Rectal smooth muscle tissue (tissue), 1 donor: ENCODE results near the gene UHRF2.

Source experiments
- H3K27ac ChIP-seq: one replicate; pipeline ENCODE4 v1.7.0; 2013; ENCODE audit warnings: low read depth, low read length, inconsistent platforms
- H3K27me3 ChIP-seq: one replicate; pipeline ENCODE4 v1.7.0; 2013; ENCODE audit warnings: low read length; ENCODE audit not compliant: control insufficient read depth, insufficient read depth
- H3K36me3 ChIP-seq: one replicate; pipeline ENCODE4 v1.7.0; 2013; ENCODE audit warnings: low read length; ENCODE audit not compliant: control insufficient read depth, insufficient read depth
- H3K4me1 ChIP-seq: one replicate; pipeline ENCODE4 v1.7.0; 2013; ENCODE audit warnings: low read length; ENCODE audit not compliant: control insufficient read depth, insufficient read depth
- H3K4me3 ChIP-seq: one replicate; pipeline ENCODE4 v1.7.0; 2013; ENCODE audit warnings: low read length
- H3K9ac ChIP-seq: one replicate; pipeline ENCODE4 v1.7.0; 2013; ENCODE audit warnings: low read length

UHRF2 gene

DNA sequence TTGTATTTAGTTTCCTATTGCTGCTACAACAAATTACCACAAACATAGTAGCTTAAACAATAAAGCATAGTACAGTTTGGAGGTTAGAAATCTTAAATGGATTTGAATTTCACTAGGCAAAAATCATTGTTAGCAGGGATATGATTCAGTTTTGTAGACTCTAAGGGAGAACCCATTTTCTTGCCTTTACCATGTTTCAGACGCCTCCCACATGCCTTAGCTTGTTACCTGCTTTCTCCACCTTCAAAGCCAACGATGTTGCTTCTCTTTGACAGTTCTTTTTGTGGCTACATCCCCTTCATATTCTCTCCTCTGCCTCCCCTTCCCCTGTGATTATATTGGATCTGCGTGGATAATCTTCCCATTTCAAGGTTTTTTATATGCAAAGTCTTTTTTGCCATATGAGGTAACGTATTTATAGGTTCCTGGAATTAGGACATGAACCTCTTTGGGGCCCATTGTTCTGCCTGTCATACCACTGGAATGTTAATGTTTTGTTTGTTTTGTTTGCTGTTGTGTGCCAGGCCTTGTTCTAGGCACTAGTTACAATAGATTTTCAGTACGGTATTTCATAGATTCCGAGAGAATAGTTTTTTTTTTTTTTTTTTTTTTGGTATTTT lies 54.1 kb downstream of the UHRF2 start:
- Histone ChIP-seq H3K9ac (no peak overlapping the region), H3K4me1 (no peaks in the 10 kb centered on the region)

DNA sequence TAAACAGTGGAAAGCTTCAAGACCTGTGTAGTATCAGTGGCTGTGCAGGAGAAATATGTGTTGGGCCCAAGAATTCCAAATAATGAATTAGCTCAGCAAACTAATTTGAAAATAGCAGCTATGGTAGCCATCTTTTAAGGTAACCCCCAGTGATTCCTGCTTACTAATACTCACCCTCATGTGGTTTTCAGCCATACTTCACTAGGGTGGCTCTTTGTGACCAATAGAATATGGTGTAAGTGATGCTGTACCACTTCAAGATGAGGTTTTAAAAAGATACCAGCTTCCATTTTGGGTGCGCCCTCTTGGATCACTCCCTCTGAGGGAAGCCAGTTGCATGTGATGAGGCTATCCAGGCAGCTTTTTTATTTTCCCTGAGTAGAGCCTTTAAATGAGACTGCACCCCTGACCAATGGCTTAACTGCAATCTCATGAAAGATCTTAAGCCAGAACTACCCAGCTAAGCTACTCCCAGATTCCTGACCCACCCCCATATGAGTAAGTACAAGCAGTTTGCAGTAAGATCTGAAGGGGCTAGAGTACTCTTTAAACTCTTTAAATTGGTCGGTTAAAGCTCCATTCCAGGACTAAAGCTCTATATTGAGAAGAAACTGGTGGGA lies 58.3 kb downstream of the UHRF2 start:
- no peak overlapping the region for H3K27ac ChIP-seq
- H3K27me3 ChIP-seq, result no peaks in the 10 kb centered on the region
- H3K36me3 ChIP-seq, result no peaks in the 10 kb centered on the region
- H3K4me1 ChIP-seq, result no peaks in the 10 kb centered on the region
- H3K9ac ChIP-seq, result no peak overlapping the region
- no peak overlapping the region for H3K4me3 ChIP-seq

More for the DNA sequence above, 54.1 kb downstream of the UHRF2 start:
- Histone ChIP-seq H3K36me3 (no peaks in the 10 kb centered on the region), H3K4me3 (no peak overlapping the region), H3K27me3 (no peaks in the 10 kb centered on the region), H3K27ac (no peak overlapping the region)

DNA sequence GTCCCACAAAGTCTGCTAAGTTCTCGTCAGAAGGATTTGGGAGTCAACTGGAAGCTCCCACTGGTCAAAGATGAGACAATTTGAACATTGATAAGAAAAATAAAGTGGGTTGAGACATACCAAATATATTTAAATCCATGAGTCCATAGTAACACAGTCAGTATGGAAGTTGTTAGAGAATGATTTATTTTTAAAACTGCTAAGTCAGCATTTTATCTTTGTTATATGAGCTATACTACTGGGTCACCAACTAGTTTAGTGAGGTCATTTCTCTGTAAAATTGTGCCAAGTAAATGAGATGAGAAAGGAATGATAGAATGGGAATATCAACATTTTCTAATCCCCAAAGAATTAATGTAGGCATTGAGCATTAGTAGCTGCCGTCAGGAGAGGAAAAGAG lies 60.2 kb downstream of the UHRF2 start:
- Histone ChIP-seq H3K27ac (no peak overlapping the region), H3K36me3 (no peaks in the 10 kb centered on the region), H3K4me3 (no peak overlapping the region), H3K9ac (no peak overlapping the region), H3K27me3 (no peaks in the 10 kb centered on the region), H3K4me1 (no peaks in the 10 kb centered on the region)

DNA sequence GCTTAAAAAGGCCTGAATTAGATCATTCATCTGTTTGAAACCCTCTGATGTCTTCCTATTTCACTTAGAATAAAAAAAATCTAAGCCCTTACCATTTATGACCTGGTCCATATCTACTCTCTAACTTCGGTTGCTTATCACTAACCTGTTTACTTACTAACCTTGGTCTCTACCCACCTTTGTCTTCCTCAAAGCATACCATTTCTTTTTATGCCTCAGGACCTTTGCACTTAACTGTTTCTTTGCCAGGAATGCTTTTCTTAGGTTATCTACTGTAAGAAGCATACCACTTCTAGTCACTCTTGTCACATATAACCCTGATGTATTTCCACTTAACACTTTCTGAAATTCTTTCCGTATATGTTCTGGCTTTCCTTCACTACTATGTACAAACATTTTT lies 67.0 kb downstream of the UHRF2 start:
- H3K36me3 ChIP-seq, result peaks cover 7% of the 10 kb centered on the region
- no peak overlapping the region for H3K27ac ChIP-seq
- no peaks in the 10 kb centered on the region for H3K27me3 ChIP-seq
- H3K4me1 ChIP-seq, result no peaks in the 10 kb centered on the region
- no peak overlapping the region for H3K4me3 ChIP-seq
- H3K9ac ChIP-seq, result no peak overlapping the region

DNA sequence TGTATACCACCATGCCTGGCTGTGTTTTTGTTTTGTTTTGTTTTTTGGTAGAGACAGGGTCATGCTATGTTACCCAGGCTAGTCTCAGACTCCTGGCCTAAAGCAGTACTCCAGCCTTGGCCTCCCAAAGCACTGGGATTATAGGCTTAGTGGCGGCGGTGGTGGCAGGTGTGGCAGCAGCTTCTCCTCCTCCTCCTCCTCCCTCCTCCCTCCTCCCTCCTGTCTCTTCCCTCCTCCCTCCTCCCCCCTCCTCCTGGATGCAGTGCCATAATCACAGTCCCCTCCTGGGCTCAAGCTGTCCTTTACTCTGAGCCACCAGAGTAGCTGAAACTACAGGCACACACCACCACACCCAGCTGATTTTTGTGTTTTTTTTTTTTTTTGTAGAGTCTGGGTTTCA lies 71.2 kb downstream of the UHRF2 start:
- no peak overlapping the region for H3K4me3 ChIP-seq
- no peaks in the 10 kb centered on the region for H3K4me1 ChIP-seq
- H3K27me3 ChIP-seq, result no peaks in the 10 kb centered on the region
- H3K9ac ChIP-seq, result no peak overlapping the region
- peaks cover 3% of the 10 kb centered on the region for H3K36me3 ChIP-seq
- no peak overlapping the region for H3K27ac ChIP-seq

DNA sequence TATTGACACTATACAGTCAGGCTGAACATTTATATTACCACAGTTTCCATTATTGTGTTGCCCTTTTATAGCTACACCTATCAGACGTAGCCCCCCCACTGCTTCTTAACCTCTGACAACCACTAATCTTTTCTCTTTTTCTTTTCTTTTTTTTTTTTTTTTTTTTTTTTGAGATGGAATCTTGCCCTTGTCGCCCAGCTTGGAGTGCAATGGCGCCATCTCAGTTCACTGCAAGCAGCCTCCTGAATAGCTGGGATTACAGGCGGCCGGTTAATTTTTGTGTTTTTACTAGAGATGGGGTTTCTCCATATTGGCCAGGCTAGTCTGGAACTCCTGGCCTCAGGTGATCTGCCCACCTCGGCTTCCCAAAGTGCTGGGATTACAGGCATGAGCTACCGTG lies 75.4 kb downstream of the UHRF2 start:
- H3K4me1 ChIP-seq, result no peaks in the 10 kb centered on the region
- H3K4me3 ChIP-seq, result no peak overlapping the region
- H3K36me3 ChIP-seq, result no peaks in the 10 kb centered on the region
- no peak overlapping the region for H3K27ac ChIP-seq
- H3K9ac ChIP-seq, result no peak overlapping the region
- H3K27me3 ChIP-seq, result no peaks in the 10 kb centered on the region

DNA sequence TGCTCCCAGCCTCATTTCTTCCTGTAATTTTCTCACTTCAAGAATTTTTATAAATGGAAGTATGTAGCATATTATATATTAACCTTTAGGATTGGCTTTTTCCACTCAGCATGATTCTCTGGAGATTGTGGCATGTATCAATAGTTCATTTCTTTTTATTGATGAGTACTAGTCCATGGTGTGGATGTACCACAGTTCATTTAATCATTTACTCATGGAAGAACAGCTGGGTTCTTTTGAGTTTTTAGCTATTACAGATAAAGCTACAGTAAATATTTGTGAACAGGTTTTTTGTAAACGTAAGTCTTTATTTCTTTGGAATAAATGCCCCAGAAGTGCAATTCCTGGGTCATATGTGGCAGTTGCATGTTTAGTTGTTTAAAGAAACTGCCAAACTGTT lies 76.1 kb downstream of the UHRF2 start:
- no peak overlapping the region for H3K9ac ChIP-seq
- no peaks in the 10 kb centered on the region for H3K36me3 ChIP-seq
- H3K27me3 ChIP-seq, result no peaks in the 10 kb centered on the region
- no peak overlapping the region for H3K4me3 ChIP-seq
- H3K4me1 ChIP-seq, result no peaks in the 10 kb centered on the region
- no peak overlapping the region for H3K27ac ChIP-seq

DNA sequence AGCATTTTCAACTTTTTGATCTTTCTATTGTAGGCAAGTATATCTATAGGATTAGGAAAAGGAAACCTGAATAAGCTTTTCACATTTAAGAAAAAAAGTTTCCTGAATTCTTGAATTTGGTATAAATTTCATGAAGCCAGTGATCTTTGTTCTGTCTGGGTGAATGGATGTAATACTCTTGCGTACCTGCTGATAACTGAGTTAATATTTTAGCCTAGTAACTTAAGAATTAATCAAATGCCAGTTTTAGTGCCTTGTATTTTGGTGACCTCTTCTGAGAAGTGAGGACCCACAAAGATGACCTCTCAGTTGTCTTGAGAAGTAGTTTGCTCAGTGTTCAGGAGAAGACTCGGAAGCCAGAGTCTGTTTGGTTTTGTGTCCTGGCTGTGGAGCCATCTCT lies 77.9 kb downstream of the UHRF2 start:
- Histone ChIP-seq H3K27me3 (no peaks in the 10 kb centered on the region), H3K4me1 (no peaks in the 10 kb centered on the region), H3K27ac (no peak overlapping the region), H3K4me3 (no peak overlapping the region), H3K9ac (no peak overlapping the region), H3K36me3 (peaks cover 4% of the 10 kb centered on the region)

DNA sequence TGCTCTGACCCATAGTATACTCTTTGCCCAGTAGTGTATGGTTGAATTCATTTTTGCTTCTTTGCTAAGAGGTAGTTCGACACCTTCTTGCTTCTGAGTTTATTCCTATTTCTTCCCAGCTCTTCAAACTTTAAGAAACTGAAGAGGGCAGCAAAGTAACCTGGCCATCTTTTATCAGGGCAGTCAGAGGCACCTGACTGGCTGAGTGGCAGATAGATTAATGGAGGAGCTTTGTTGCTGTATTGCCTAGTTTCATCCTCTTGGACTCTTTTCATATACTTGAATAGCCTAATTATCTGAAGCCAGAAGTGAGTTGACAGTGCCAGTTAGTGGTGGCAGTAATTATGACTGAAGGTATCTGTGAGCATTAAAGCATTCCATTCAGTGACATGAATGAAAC lies 82.5 kb downstream of the UHRF2 start:
- Histone ChIP-seq H3K27ac (no peak overlapping the region), H3K9ac (no peak overlapping the region), H3K4me1 (no peaks in the 10 kb centered on the region), H3K27me3 (no peaks in the 10 kb centered on the region), H3K36me3 (peaks cover 12% of the 10 kb centered on the region), H3K4me3 (no peak overlapping the region)

DNA sequence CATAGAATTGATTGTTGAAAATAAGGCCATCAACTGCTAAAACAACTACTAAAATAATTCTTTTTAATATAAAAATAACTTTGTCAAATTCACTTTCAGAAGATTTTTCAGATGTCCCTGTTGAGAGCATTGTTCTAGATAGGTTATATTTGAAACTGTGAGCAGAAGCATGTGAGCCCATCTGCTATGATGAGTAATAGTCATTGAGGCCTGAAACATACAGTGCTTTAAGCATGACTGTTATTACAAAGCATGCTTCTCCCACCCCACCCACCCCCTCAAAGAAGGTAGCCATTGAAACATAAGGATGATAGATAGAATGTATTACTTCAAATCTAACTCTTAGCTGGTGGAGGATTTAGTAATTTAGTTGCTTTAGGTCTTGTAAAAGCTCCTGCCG lies 86.0 kb downstream of the UHRF2 start:
- H3K9ac ChIP-seq, result no peak overlapping the region
- no peaks in the 10 kb centered on the region for H3K4me1 ChIP-seq
- no peaks in the 10 kb centered on the region for H3K27me3 ChIP-seq
- no peak overlapping the region for H3K27ac ChIP-seq
- no peak overlapping the region for H3K4me3 ChIP-seq
- H3K36me3 ChIP-seq, result peaks cover 12% of the 10 kb centered on the region

DNA sequence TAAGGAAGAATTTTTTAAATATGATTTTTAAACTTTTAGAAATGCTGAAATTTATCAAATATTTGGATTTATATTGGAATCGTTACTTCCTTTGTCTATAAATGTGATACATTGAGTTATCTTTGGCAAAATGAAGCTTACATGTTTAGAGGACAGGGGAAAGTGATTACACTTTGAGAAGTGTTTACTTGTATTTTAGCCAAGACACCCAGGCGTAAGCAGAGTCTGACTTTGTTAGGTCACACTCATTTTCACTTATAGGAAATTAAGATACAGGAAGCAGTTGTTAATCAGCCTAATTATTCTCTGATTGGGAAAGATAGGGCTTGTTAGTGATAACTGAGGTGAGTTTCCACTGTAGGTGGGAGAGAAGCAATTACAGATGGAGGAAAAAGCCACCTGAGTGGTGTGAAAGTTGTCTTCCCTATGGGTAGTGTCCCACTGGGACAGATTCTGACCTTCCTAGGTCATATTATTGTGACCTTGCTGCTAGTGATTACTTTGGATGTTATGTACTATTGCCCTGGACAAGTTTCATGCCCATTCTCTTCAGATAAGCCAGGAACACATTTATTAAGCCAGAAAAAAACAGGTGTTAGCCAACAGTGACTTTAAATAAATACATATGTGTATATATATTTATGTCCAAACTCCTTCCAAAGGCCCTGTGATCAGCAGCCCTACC lies 88.7 kb downstream of the UHRF2 start:
- Histone ChIP-seq H3K9ac (no peak overlapping the region), H3K4me3 (no peak overlapping the region), H3K36me3 (peaks cover 12% of the 10 kb centered on the region), H3K27me3 (no peaks in the 10 kb centered on the region), H3K4me1 (no peaks in the 10 kb centered on the region), H3K27ac (no peak overlapping the region)

DNA sequence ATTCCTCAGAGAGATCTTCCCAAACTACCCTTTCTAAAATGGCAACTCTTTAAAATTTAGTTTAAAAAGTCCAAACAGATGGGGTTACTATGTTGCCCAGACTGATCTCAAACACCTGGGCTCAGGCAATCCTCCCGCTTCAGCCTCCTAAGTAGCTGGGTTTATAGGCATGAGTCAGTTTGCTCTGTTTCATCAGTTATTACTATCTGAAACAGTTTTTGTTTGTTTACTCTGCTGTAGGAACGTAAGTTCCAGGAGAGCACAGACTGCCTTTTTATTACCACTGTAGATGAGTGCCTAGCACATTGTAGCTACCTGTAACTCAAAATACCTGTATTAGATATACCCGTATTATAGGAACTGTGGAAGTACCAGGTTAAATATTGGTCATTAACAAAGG lies 89.4 kb downstream of the UHRF2 start:
- Histone ChIP-seq H3K27me3 (no peaks in the 10 kb centered on the region), H3K4me3 (no peak overlapping the region), H3K4me1 (no peaks in the 10 kb centered on the region), H3K9ac (no peak overlapping the region), H3K27ac (no peak overlapping the region), H3K36me3 (peaks cover 9% of the 10 kb centered on the region)

DNA sequence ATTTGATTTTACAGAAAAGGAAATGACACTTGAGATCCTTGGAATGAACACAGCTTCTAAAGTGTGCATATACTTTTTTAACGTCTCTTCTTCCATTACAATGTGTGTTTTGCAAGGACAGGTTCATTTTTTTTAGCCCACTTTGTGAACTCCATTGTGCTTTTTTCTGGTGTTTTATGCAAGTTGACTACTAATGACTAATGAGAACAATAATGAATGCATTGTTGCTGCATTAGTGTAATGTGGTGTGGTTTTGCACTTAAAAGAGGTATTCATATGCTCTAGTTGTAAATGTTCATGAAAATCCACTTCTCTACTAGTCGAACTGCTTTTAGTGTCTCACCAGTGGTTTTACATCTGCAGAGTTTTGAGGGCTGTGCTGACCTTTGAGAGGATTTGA lies 93.6 kb downstream of the UHRF2 start:
- Histone ChIP-seq H3K27ac (no peak overlapping the region), H3K27me3 (no peaks in the 10 kb centered on the region), H3K9ac (no peak overlapping the region), H3K4me3 (no peak overlapping the region), H3K4me1 (no peaks in the 10 kb centered on the region), H3K36me3 (peaks cover 11% of the 10 kb centered on the region)
